ENCODE data around the gene GDPD4. TPM values are rescaled to one million over a fixed set of nuclear protein-coding genes. Genes with fewer than 3 reads are reported as not detected.
"Not testable (repeated sequence)": the region's sequence is repeated elsewhere in the genome, so short reads cannot be mapped to it uniquely, and the experiment has no call there.

The GDPD4 gene
- polyA plus RNA-seq, 4 donors, result 2.2 to 4.5 TPM; not detected in 2

GRCh38 chr11:77309401-77310085 is 8.1 kb upstream of the GDPD4 start:
- Histone ChIP-seq H3K27ac (ENCODE audit: low read depth in 1 of 3, low read length in 2 of 3) (peak overlapping the region in 1 of 3 donors; percentile 15), H3K36me3 (ENCODE audit: control insufficient read depth in 3 of 3, insufficient read depth in 2 of 3, low read depth in 1 of 3, low read length in 3 of 3) (no peaks in the 10 kb centered on the region), H3K4me3 (ENCODE audit: low read depth in 1 of 3, low read length in 3 of 3) (no peak overlapping the region), H3K9me3 (ENCODE audit: control insufficient read depth in 2 of 2, insufficient read depth in 1 of 2, low read depth in 1 of 2, low read length in 1 of 2) (no peaks in the 10 kb centered on the region), H3K27me3 (ENCODE audit: control insufficient read depth in 3 of 3, insufficient read depth in 3 of 3, low read length in 3 of 3) (no peaks in the 10 kb centered on the region), H3K4me1 (ENCODE audit: control insufficient read depth in 3 of 3, insufficient read depth in 2 of 3, low read depth in 1 of 3, low read length in 2 of 3) (no peaks in the 10 kb centered on the region)
- FAIRE-seq (no peak), DNase-seq (no peak)
- WGBS, 3 donors, result 73 to 92% (median 84%) methylated on average over 5 of the region's 5 CpGs

GRCh38 chr11:77308838-77309237 is 7.4 kb upstream of the GDPD4 start:
- no peak for FAIRE-seq

GRCh38 chr11:77303328-77303727 is 1.8 kb upstream of the GDPD4 start:
- H3K27me3 ChIP-seq (ENCODE audit: control insufficient read depth in 3 of 3, insufficient read depth in 3 of 3, low read length in 3 of 3), result no peaks in the 10 kb centered on the region
- DNase-seq, result no peak
- H3K4me3 ChIP-seq (ENCODE audit: low read depth in 1 of 3, low read length in 3 of 3), result no peak overlapping the region
- no peak for FAIRE-seq
- no peaks in the 10 kb centered on the region for H3K9me3 ChIP-seq (ENCODE audit: control insufficient read depth in 2 of 2, insufficient read depth in 1 of 2, low read depth in 1 of 2, low read length in 1 of 2)
- no peaks in the 10 kb centered on the region for H3K36me3 ChIP-seq (ENCODE audit: control insufficient read depth in 3 of 3, insufficient read depth in 2 of 3, low read depth in 1 of 3, low read length in 3 of 3)
- WGBS, 3 donors, result 84 to 92% (median 85%) methylated on average over 2 of the region's 2 CpGs
- H3K27ac ChIP-seq (ENCODE audit: low read depth in 1 of 3, low read length in 2 of 3), result no peak overlapping the region
- H3K4me1 ChIP-seq (ENCODE audit: control insufficient read depth in 3 of 3, insufficient read depth in 2 of 3, low read depth in 1 of 3, low read length in 2 of 3), result peaks cover 0 to 2% (median 0%) of the 10 kb centered on the region in 3 donors

More at GRCh38 chr11:77308838-77309237, 7.4 kb upstream of the GDPD4 start:
- DNase-seq, result no peak
- H3K36me3 ChIP-seq (ENCODE audit: control insufficient read depth in 3 of 3, insufficient read depth in 2 of 3, low read depth in 1 of 3, low read length in 3 of 3), result no peaks in the 10 kb centered on the region
- no peak overlapping the region for H3K27ac ChIP-seq (ENCODE audit: low read depth in 1 of 3, low read length in 2 of 3)
- no peaks in the 10 kb centered on the region for H3K9me3 ChIP-seq (ENCODE audit: control insufficient read depth in 2 of 2, insufficient read depth in 1 of 2, low read depth in 1 of 2, low read length in 1 of 2)
- no peaks in the 10 kb centered on the region for H3K27me3 ChIP-seq (ENCODE audit: control insufficient read depth in 3 of 3, insufficient read depth in 3 of 3, low read length in 3 of 3)
- no peaks in the 10 kb centered on the region for H3K4me1 ChIP-seq (ENCODE audit: control insufficient read depth in 3 of 3, insufficient read depth in 2 of 3, low read depth in 1 of 3, low read length in 2 of 3)
- no peak overlapping the region for H3K4me3 ChIP-seq (ENCODE audit: low read depth in 1 of 3, low read length in 3 of 3)

GRCh38 chr11:77302752-77303151 is 1.3 kb upstream of the GDPD4 start:
- WGBS, 3 donors, result 63 to 77% (median 67%) methylated on average over 3 of the region's 3 CpGs
- no peak for FAIRE-seq

GRCh38 chr11:77300695-77301094 is 791 bp downstream of the GDPD4 start:
- DNase-seq (no peak), FAIRE-seq (no peak)
- no peak overlapping the region for H3K4me3 ChIP-seq (ENCODE audit: low read depth in 1 of 3, low read length in 3 of 3)
- no peaks in the 10 kb centered on the region for H3K27me3 ChIP-seq (ENCODE audit: control insufficient read depth in 3 of 3, insufficient read depth in 3 of 3, low read length in 3 of 3)
- peaks cover 0 to 2% (median 0%) of the 10 kb centered on the region in 3 donors for H3K4me1 ChIP-seq (ENCODE audit: control insufficient read depth in 3 of 3, insufficient read depth in 2 of 3, low read depth in 1 of 3, low read length in 2 of 3)
- 63 to 74% (median 74%) methylated on average over 5 of the region's 5 CpGs for WGBS, 3 donors
- no peak overlapping the region for H3K27ac ChIP-seq (ENCODE audit: low read depth in 1 of 3, low read length in 2 of 3)
- H3K9me3 ChIP-seq (ENCODE audit: control insufficient read depth in 2 of 2, insufficient read depth in 1 of 2, low read depth in 1 of 2, low read length in 1 of 2), result no peaks in the 10 kb centered on the region
- no peaks in the 10 kb centered on the region for H3K36me3 ChIP-seq (ENCODE audit: control insufficient read depth in 3 of 3, insufficient read depth in 2 of 3, low read depth in 1 of 3, low read length in 3 of 3)

More at GRCh38 chr11:77302752-77303151, 1.3 kb upstream of the GDPD4 start:
- Histone ChIP-seq H3K4me3 (ENCODE audit: low read depth in 1 of 3, low read length in 3 of 3) (no peak overlapping the region), H3K4me1 (ENCODE audit: control insufficient read depth in 3 of 3, insufficient read depth in 2 of 3, low read depth in 1 of 3, low read length in 2 of 3) (peaks cover 0 to 2% (median 0%) of the 10 kb centered on the region in 3 donors), H3K36me3 (ENCODE audit: control insufficient read depth in 3 of 3, insufficient read depth in 2 of 3, low read depth in 1 of 3, low read length in 3 of 3) (no peaks in the 10 kb centered on the region), H3K27ac (ENCODE audit: low read depth in 1 of 3, low read length in 2 of 3) (no peak overlapping the region), H3K9me3 (ENCODE audit: control insufficient read depth in 2 of 2, insufficient read depth in 1 of 2, low read depth in 1 of 2, low read length in 1 of 2) (no peaks in the 10 kb centered on the region), H3K27me3 (ENCODE audit: control insufficient read depth in 3 of 3, insufficient read depth in 3 of 3, low read length in 3 of 3) (no peaks in the 10 kb centered on the region)
- DNase-seq, result no peak

- not testable (repeated sequence) for H3K9me3 ChIP-seq (ENCODE audit: control insufficient read depth in 2 of 2, insufficient read depth in 1 of 2, low read depth in 1 of 2, low read length in 1 of 2); FAIRE-seq; H3K27me3 ChIP-seq (ENCODE audit: control insufficient read depth in 3 of 3, insufficient read depth in 3 of 3, low read length in 3 of 3); H3K4me1 ChIP-seq (ENCODE audit: control insufficient read depth in 3 of 3, insufficient read depth in 2 of 3, low read depth in 1 of 3, low read length in 2 of 3); H3K4me3 ChIP-seq (ENCODE audit: low read depth in 1 of 3, low read length in 3 of 3); H3K36me3 ChIP-seq (ENCODE audit: control insufficient read depth in 3 of 3, insufficient read depth in 2 of 3, low read depth in 1 of 3, low read length in 3 of 3); H3K27ac ChIP-seq (ENCODE audit: low read depth in 1 of 3, low read length in 2 of 3)
- 48 to 70% (median 58%) methylated on average over 6 of the region's 6 CpGs for WGBS, 3 donors
- DNase-seq, result peak in 1 of 2 donors; percentile 63
These were observed 1.5 kb downstream of the GDPD4 start for GRCh38 chr11:77300028-77300427.

- no peaks in the 10 kb centered on the region for H3K27me3 ChIP-seq (ENCODE audit: control insufficient read depth in 3 of 3, insufficient read depth in 3 of 3, low read length in 3 of 3)
- no peaks in the 10 kb centered on the region for H3K9me3 ChIP-seq (ENCODE audit: control insufficient read depth in 2 of 2, insufficient read depth in 1 of 2, low read depth in 1 of 2, low read length in 1 of 2)
- FAIRE-seq (no peak), DNase-seq (peak in 1 of 2 donors; percentile 22)
- H3K4me3 ChIP-seq (ENCODE audit: low read depth in 1 of 3, low read length in 3 of 3), result no peak overlapping the region
- peaks cover 0 to 2% (median 0%) of the 10 kb centered on the region in 3 donors for H3K4me1 ChIP-seq (ENCODE audit: control insufficient read depth in 3 of 3, insufficient read depth in 2 of 3, low read depth in 1 of 3, low read length in 2 of 3)
- 36 to 85% (median 41%) methylated on average over 2 of the region's 2 CpGs for WGBS, 3 donors
- H3K36me3 ChIP-seq (ENCODE audit: control insufficient read depth in 3 of 3, insufficient read depth in 2 of 3, low read depth in 1 of 3, low read length in 3 of 3), result no peaks in the 10 kb centered on the region
- peak overlapping the region in 1 of 3 donors; percentile 32 for H3K27ac ChIP-seq (ENCODE audit: low read depth in 1 of 3, low read length in 2 of 3)
These were observed 1.9 kb downstream of the GDPD4 start for GRCh38 chr11:77299528-77299993.

GRCh38 chr11:77294040-77294439 is 7.4 kb downstream of the GDPD4 start:
- Histone ChIP-seq H3K27ac (ENCODE audit: low read depth in 1 of 3, low read length in 2 of 3) (no peak overlapping the region), H3K36me3 (ENCODE audit: control insufficient read depth in 3 of 3, insufficient read depth in 2 of 3, low read depth in 1 of 3, low read length in 3 of 3) (no peaks in the 10 kb centered on the region), H3K4me3 (ENCODE audit: low read depth in 1 of 3, low read length in 3 of 3) (no peak overlapping the region), H3K4me1 (ENCODE audit: control insufficient read depth in 3 of 3, insufficient read depth in 2 of 3, low read depth in 1 of 3, low read length in 2 of 3) (no peaks in the 10 kb centered on the region), H3K9me3 (ENCODE audit: control insufficient read depth in 2 of 2, insufficient read depth in 1 of 2, low read depth in 1 of 2, low read length in 1 of 2) (no peaks in the 10 kb centered on the region), H3K27me3 (ENCODE audit: control insufficient read depth in 3 of 3, insufficient read depth in 3 of 3, low read length in 3 of 3) (no peaks in the 10 kb centered on the region)
- FAIRE-seq (no peak), DNase-seq (no peak)
- 73 to 77% (median 76%) methylated on average over 3 of the region's 3 CpGs for WGBS, 3 donors

GRCh38 chr11:77289737-77290136 is 11.7 kb downstream of the GDPD4 start:
- DNase-seq (no peak), FAIRE-seq (no peak)
- no peaks in the 10 kb centered on the region for H3K36me3 ChIP-seq (ENCODE audit: control insufficient read depth in 3 of 3, insufficient read depth in 2 of 3, low read depth in 1 of 3, low read length in 3 of 3)
- H3K4me1 ChIP-seq (ENCODE audit: control insufficient read depth in 3 of 3, insufficient read depth in 2 of 3, low read depth in 1 of 3, low read length in 2 of 3), result no peaks in the 10 kb centered on the region
- no peaks in the 10 kb centered on the region for H3K27me3 ChIP-seq (ENCODE audit: control insufficient read depth in 3 of 3, insufficient read depth in 3 of 3, low read length in 3 of 3)
- 86 to 88% (median 87%) methylated on average over 4 of the region's 4 CpGs for WGBS, 3 donors
- H3K4me3 ChIP-seq (ENCODE audit: low read depth in 1 of 3, low read length in 3 of 3), result no peak overlapping the region
- no peak overlapping the region for H3K27ac ChIP-seq (ENCODE audit: low read depth in 1 of 3, low read length in 2 of 3)
- no peaks in the 10 kb centered on the region for H3K9me3 ChIP-seq (ENCODE audit: control insufficient read depth in 2 of 2, insufficient read depth in 1 of 2, low read depth in 1 of 2, low read length in 1 of 2)

All from small intestine (tissue), 7 donors.